HG03342 (cell line): ENCODE results near the gene KLRG1.

Experiments
- ATAC-seq: cut with Tn5 transposase; IDR thresholded peaks from one replicate; pipeline ENCODE4 v1.9.1; 2021; ENCODE audit warnings: mild to moderate bottlenecking, moderate library complexity; ENCODE audit not compliant: unreplicated experiment

The KLRG1 gene

DNA sequence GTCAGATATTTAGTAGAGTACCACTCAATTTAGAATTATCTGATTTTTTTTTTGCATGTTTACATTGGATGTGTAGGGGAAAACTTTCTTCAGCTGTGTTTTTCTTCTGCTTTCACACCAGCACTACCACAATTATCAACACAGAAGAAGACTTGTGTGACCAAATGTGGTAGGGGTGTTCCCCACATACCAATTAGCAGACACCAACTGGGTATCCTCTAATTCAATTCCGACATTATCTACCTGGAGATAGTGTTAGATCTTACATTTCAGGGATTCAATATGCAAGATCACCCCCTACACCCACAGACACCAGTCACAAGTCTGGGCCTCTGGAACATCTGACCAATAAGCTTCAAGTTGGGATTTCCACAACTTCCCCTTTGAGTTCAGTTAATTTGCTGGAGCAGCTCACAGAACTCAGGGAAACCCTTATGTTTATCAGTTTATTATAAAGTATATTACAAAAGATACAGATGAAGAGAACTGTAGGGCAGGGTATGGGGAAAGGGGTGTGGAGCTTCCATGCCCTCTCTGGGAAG lies 4.1 kb upstream of the KLRG1 start:
- ATAC-seq, result no peak

DNA sequence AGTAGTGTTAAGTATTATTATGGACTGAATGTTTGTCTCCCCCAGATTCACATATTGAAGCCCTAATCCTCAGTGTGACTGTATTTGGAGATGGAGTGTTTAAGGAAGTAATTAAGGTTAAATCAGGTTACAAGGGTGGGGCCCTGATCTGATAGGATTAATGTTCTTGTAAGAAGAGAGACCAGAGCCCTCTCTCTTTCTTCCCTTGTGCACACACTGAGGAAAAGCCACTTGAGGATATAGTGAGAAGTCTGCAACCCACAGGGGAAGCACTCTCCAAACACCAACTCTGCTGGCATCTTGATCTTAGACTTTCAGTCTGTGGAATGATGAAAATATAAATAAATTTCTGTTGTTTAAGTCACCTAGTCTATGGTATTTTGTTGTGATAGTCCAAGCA lies 2.2 kb upstream of the KLRG1 start:
- no peak for ATAC-seq

DNA sequence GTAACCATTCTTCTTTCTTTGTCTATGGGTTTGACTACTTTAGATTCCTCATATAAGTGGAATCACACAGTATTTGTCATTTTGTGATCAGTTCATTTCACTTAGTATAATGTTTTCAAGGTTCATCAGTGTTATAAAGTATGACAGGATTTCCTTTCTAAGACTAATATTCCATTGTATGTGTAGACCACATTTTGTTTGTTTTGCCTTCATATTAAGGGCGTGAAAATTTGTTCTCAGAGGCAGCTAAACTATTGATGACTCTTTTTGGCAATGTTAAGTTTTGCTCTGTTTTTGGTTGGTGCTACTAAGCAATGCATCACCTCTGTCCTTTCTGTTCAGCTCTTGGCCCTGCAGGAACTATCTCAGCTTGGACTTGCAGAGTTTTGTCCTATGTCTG lies 1.7 kb upstream of the KLRG1 start:
- ATAC-seq, result no peak

DNA sequence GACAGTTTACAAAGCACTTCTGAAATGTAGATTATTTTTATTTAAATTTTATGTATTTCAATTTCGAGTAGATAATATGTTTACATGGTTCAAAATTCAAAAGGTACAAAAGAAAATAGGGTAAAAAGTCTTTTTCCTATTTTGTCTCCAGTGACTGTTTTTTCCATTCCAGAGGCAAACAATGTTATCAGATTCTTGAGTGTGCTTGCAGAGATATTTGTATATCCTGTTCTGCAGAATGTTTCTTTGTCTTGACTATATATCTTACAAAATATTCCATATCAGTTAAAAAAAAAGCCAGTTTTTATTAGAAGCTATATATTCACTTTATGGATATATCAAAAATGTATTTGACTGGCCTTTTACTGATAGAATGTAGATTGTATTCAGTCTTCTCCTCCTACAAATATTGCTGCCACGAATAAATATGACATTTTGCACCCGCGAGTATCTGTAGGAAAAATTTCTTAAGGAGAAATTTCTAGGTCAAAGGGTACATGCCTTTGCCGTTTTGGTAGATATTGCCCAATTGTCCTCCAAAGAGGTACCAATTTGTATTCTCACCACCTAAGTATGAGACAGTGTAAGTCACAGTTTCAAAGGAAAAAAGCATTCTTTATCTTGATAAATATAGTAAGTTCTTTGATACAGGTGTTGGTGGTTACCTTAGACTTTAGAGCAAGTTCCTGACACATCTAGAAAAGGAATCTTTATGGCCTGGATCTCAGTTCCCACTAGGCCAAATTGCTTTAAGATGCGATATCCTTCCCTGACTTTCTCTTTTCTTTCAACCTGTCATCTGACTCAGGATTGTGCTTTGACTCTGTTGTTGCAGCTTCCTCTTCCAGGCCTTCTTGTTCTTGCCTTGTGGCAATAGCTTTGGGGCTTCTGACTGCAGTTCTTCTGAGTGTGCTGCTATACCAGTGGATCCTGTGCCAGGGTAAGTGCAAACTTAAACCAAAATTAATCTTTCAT lies 2.3 kb downstream of the KLRG1 start:
- ATAC-seq, result no peak

DNA sequence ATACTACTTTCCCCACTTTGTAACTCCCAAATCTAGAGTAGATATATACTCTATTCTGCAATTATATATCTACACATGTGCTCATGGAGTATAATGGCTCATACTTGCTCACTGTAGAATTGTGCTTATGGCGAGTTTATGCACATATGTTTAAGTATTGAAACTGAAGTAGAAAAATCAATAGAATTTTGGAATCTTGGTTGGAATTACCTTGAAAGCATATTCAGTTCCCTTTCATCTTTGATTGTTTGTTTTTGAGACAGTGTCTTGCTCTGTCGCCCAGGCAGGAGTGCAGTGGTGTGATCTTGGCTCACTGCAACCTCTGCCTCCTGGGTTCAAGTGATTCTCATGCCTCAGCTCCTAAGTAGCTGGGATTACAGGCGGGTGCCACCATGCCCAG lies 4.5 kb downstream of the KLRG1 start:
- ATAC-seq, result no peak

DNA sequence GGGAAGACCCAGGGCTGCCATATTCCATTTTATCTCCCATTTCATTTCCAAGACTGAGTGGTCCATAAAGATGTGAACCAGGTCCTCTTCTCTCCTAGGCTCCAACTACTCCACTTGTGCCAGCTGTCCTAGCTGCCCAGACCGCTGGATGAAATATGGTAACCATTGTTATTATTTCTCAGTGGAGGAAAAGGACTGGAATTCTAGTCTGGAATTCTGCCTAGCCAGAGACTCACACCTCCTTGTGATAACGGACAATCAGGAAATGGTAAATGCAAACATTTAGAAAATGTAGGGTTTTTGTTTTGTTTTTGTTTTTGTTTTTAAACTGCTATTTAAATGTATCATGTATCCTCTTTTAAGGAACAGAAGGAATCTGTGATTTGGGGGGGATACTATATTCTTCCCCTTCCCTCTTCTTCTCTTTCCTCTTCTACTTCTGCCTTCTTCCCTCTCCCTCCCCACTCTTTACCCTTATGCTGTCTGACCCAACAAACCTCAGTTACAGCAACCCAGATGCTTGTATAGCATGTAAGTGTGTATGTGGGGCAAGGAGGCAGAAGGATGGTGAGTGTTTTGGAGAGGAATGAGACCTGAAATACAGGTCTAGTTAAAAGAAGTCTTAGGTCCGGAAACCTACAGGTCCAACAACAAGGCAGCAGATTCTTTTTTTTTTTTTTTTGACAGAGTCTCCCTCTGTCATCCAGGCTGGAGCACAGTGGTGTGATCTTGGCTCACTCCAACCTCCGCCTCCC lies 5.9 kb downstream of the KLRG1 start:
- ATAC-seq, result no peak

DNA sequence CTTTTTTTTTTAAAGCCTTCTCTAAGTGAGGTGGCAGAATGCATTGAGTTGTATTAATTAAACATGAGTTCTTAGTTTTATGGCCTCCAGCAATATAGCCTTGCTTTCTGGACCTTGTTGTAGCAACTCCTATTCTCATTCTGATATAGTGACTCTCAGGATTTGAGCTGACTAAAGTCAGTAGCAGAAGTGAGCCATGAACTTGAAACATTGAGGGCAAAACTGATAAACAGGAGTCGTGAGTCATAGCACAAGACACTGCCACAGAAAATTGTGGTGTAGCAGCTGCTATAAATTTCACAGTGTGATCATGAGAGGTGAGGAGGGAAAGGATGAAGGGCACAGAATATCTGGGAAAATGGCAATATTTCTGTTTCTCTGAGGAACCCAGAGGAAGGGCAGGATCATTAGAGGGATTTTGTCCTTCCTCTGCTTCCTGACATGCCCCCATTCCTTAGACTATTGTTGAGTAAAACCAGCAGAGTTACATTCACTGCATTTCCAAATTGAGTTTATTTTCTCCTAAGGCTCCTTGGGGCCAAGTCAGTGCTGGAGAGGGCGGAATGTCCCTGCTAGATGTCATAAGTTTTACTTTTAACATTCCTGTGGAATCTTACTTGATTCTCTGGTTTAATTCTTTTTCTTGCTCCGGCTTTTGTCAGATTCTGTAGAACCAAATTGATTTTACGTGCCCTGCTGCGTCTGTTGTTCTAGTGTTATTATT lies 7.5 kb downstream of the KLRG1 start:
- ATAC-seq, result peak; percentile 97

DNA sequence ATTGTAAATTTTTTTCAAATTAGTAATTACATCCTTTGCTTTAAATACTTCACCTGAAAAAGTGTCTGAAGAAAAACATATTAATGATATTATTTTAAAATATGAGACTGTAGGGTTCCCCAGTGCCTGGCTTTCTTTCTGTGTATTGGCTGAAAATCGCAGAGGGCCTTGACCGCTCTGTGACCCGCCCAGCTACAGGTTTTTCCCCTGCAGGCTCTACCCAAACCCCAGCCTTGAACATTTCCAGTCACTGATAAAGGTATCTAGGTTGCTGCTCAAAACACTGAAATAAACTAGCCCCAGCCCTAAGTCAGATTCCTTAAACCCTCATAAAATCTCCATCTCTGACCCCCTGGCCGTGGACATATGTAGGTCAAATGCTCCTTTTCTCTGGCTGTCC lies 11.9 kb downstream of the KLRG1 start:
- ATAC-seq, result no peak

DNA sequence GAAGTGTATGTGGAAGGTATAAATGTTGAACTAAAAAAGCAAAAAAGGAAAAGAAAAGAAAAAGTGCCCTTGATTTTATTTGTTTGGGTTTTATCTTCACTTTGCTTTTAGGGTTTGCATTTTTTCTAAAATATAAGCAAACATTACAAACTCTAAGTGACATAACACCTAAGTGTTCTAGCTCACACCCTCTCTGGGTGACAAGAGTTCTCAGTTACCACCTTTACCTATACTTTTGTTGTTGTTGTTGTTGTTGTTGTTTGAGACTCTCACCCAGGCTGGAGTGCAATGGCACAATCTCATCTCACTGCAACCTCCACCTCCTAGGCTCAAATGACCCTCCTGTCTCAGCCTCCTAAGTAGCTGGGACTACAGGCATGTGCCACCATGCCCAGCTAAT lies 13.0 kb downstream of the KLRG1 start:
- ATAC-seq, result no peak

DNA sequence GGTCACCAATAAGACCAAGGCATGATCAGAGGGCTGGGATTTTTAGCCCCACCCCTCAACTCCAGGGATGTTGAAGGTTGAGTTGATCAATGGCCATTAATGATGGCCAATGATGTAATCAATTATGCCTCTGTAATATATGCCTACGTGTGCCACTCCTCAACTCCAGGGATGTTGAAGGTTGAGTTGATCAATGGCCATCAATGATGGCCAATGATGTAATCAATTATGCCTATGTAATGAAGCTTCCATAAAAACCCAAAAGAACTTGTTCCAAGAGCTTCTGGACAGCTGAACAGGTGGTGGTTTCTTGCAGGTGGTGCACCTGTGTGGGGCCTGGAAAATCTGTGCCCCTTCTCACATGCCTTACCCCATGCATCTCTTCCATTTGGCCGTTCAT lies 33.2 kb downstream of the KLRG1 start:
- ATAC-seq, result no peak

DNA sequence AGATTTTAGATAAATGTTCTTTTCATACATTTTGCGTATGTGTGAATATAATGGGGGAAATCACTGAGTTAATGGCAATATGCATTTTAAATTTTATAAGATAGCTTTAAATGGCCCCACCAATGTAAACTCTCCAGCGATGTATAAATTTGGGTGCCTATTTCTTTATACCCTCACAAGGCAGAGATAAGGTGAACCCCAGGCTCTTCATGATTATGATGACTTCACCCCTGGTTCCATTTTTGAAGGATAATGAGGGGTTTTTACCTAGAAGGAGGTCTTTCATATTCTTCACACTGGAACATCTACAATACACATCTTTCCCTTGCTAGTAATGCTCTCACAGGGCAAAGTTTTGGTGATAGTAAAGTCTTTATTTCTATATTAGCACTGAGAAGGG lies 35.2 kb downstream of the KLRG1 start:
- ATAC-seq, result no peak

DNA sequence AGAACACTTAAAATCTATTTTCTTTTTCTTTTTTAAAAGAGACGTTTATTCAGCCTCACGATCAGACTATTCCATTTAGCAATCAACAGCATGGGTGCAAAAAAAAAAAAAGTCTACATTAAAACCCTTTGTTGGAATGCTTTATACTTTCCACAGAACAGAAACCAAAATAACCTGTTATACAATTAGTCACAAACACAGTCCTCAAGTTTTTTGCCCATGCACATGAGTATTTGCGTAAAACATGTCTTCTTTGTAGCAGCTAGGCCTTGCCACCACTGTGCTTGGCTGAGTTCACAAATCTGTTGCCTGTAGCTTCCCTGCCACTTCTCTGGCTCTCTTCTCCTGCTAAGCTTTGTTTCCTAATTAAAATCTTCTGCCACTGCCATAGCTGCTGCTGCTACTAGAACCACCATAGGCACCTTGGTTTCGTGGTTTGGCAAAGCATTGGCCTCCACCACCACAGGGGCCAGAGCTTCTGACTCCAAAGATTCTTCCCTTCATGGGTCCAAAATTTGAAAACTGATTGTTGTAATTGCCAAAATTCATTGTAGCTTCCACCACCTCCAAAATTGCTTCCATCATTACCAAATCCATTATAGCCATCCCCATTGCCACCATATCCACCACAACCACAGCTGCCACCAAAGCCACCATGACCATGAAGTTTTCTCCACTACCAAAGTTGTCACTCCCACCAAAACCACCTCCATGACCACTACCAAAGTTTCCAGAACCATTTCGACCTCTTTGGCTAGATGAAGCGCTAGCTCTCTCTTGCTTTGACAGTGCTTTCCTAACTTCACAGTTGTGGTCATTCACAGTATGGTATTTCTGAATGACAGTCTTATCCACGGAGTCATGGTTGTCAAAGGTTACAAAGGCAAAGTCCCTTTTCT lies 38.1 kb downstream of the KLRG1 start:
- ATAC-seq, result no peak

DNA sequence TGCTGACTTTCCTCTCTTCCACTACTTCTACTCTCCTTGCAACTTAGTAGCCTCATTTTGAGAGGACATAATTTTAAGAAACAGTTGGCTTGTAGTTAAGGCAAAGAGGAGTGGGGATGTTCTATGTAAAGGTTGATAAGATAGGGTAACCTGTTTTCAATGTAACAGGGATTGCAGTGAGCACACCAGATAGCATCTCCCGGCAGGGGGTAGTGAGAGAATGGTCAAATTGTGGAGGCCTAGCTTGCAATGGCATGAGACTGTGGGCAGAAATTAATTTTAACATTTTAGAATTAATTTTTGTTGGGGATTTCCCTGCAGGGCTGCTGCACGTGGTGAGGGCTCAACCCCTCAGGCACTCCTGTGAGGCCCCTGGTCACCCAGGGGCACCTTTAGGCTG lies 41.4 kb downstream of the KLRG1 start:
- no peak for ATAC-seq

DNA sequence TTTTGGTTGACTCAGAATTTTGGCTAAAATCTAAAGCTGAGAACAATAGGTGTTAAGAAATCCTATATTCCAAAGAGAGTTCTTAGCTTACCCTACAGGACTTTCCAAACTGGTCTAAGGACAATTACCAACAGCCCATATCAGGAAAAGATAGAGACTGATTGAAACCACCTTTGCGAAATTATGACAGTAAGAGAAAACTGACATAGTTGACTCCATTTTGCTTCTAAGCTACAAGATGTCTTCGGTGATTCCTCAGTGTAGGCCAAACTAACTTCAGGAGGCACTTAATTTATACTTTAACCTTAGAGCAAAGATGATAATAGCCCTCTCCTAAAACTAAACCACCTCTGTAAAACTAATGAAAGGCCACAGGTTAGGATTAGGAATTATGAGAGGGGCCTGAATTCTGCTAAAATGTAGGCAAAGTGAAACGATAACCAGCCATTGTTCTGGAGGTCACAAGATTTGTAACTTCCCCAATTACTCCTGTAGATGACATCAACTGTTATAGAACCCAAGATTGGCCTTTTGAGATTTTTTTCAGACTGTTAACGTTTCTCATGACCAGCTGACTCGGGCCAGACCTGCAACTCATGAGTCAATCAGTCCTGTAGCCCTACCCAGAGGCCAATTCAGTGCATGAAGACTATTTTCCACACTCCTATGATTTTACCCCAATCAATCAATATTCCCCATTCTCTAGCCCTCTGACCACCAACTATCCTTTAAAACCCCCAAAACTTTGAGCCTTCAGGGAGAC lies 43.0 kb downstream of the KLRG1 start:
- no peak for ATAC-seq

DNA sequence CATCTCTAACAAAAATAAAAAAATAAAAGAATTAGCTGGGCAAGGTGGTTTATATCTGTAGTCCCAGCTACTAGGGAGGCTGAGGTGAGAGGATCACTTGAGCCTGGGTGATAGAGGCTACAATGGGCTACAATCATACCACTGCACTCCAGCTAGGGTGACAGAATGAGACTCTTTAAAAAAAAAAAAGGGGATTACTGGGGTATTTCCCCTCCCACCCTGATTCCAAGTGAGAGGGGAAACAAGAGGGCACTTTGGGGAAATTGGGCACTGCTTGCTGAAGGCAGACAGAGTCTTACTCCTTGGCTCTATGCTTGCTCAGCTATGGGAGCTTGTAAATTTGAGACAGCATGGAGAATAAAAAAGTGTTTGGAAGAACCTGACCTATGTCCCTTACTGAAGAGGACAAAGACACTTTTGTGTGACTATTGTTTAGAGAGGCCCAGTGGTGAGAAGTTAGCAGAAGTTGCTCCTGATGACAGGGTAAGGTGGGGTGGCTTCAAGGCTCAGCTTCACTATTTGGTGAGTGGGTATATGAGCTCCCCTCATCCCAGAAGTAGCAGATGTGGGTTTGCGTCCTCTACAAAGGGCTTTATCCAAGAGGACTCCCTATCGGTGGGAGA lies 44.0 kb downstream of the KLRG1 start:
- no peak for ATAC-seq

DNA sequence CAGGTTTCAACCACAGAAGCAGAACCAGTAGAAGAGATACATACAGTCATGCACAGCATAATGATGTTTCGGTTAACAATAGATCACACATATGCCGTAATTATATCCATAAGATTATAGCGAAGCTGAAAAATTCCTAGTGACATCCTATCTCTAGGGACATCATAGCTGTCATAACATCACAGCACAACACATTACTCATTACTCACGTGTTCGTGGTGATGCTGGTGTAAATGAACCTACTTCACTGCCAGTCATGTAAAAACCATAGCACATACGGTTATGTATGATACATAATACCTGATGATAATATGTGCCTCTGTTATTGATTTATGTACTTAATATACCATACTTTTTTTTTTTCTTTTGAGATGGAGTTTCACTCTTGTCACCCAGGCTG lies 44.7 kb downstream of the KLRG1 start:
- no peak for ATAC-seq

DNA sequence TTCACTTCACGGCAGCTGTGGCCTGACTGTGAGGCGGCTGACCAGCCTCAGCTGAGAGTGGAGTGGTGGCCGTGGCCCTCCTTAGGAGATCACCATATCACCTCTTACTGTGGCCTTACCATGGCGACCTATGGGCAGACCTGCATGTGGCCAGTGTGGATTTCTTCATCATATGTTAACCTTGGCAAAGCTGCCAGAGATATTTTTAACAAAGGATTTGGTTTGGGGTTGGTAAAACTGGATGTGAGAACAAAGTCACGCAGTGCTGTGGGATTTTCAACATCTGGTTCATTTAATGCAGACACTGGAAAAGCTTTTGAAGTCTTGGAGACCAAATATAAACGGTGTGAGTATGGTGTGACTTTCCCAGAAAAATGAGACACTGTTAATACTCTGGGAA lies 46.9 kb downstream of the KLRG1 start:
- no peak for ATAC-seq

DNA sequence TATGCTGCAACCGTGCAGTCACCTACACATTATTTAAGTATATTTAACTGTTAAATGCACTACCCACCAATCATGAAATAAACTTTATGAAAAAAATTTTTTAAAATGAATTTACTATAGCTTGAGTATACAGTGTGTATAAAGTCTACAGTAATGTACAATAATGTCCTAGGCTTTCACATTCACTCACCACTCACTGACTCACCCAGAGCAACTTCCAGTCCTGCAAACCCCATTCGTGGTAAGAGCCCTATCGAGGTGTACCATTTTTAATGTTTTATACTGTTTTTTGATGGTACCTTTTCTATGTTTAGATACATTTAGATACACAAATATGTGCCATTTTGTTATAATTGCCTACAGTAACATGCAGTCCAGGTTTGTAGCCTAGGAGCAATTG lies 48.1 kb downstream of the KLRG1 start:
- no peak for ATAC-seq

DNA sequence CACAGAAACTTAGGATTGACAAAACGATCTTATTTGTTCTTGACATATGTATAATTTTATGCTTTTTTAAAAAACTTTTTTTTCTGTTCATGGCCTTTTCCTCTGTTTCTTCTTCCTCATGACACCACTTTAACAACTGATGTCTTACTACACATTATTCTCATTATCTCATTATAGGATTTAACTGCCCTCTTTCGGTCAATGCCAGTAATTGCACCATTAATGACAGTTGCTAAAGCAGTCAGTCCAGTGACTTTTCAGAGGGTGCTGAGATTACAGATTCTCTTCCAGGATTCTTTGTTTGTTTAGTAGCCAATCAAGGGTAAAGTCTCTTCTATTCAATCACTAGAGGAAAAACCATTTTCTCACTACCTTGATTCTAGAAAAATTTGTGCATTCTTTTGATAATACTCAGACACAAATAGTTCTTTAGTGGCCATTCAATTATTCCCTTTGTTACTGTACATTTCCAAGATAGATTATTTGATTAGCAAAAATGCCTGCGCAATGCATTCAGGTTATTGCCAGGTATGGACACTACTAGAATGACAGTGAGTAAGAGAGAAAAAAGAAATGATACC lies 50.1 kb downstream of the KLRG1 start:
- no peak for ATAC-seq
